LNCaP clone FGC (cell line): ENCODE data around the gene SACM1L.

ENCODE experiments used
- DNase-seq: peaks from one replicate; pipeline ENCODE4 v3.0.0-alpha.2; 2011; ENCODE audit warnings: low read depth
- H3K4me3 ChIP-seq: 2 replicates; pipeline ENCODE4 v1.5.1; 2011; ENCODE audit warnings: mild to moderate bottlenecking, low read depth, low read length, control low read depth
- CTCF ChIP-seq: IDR thresholded peaks from 2 replicates; pipeline ENCODE4 v1.5.1; 2012; ENCODE audit warnings: mild to moderate bottlenecking; ENCODE audit not compliant: control insufficient read depth, insufficient read depth; ENCODE audit errors: extremely low read depth

Gene SACM1L

GRCh38 chr3:45656575-45657363 is 32.4 kb upstream of the SACM1L start:
- peak; percentile 85 for DNase-seq
- no peak overlapping the region for H3K4me3 ChIP-seq
- peak; percentile 98 for TF ChIP-seq CTCF

DNA sequence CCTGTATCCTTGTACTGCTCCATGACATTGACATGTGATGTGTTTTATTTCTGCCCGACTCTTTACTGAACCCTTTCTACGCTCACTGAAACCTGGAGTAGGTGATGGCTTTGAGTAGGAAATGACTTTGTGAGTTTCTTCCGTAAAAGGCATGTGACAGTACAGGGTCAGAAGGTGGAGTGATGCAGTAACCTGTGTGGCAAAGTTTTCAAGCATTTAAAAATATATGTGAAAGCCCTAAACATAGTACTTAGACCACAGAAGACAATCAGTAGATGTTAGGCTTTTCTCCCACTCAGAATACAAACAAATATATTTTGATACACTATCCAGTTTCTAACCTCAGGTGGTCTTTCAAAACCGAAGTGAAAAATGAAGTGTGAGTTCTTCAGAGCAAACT is 31.3 kb upstream of the SACM1L start:
- H3K4me3 ChIP-seq = no peak overlapping the region
- no peak for DNase-seq
- TF ChIP-seq CTCF = no peak

DNA sequence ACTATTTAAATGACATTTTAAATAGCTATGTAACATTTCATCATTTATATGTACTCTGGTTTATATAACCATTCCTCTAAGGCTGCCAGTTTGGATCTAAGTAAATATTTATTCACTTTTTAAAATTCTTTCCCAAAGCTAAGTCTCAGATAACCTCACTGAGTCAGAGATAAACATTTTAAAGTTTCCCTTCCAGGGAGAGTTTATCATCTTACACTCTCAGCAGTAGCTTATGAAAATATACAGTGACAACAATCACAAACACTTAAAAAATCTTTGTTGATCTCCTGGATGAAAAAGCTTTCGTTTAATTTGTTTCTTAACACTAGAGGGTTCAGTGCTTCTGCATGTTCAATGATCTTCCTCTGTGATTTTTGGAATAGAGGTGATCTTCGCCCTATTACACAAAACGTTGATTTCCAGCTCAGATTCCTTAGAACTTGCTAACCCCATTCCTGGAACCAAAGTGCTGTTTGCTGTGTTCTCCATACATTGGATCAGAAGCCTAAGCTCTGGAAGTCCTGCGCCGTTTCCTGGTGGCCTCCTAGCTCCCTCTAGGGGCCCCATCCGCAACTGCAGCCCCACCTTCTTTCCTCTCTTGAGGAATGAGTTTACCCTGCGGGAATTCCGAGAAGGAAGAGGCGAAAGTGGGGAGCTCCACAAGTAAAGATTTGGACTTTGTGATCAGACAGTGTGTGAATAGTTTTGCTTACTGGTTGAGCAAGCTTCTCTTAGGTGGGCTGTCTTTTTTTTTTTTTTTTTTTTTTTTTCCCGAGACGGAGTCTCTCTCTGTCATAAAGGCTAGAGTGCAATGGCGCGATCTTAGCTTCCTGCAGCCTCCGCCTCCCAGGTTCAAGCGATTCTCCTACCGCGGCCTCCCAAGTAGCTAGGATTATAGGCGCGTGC is 29.3 kb upstream of the SACM1L start:
- no peak overlapping the region; the same call in 1 of the 2 replicates for H3K4me3 ChIP-seq
- TF ChIP-seq CTCF = peak; percentile 90
- DNase-seq = peak; percentile 62

DNA sequence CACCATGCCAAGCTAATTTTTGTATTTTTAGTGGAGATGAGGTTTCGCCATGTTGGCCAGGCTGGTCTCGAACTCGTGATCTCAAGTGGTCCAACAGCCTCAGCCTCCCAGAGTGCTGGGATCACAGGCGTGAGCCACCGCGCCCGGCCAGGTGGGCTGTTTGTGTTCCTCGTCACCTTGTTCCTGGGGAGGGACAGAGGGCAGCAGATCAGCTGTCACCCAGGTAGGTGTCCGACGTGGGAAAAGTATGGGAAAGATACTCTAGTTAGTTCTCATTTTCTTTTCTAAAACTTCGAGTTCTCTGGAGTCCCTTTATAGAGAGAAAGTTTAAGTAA is 28.7 kb upstream of the SACM1L start:
- no peak for TF ChIP-seq CTCF
- no peak for DNase-seq
- H3K4me3 ChIP-seq = no peak overlapping the region

- H3K4me3 ChIP-seq = no peak overlapping the region
- TF ChIP-seq CTCF = no peak
- DNase-seq = no peak
Observed at GRCh38 chr3:45664578-45664977, 24.6 kb upstream of the SACM1L start.

GRCh38 chr3:45665101-45665572 is 24.1 kb upstream of the SACM1L start:
- TF ChIP-seq CTCF = peak; percentile 72
- DNase-seq = peak; percentile 71
- H3K4me3 ChIP-seq = no peak overlapping the region
